Endothelial cell of umbilical vein (primary cell): ENCODE results near the gene IL23A. TPM values are rescaled to one million over a fixed set of nuclear protein-coding genes. Genes with fewer than 3 reads are reported as not detected.

Experiments used
- BruUV-seq: library from RNA; stranded (reverse); fragments of 400-500 nt; replicated peaks from 2 replicates; lab custom pipeline; 2021; lab: Mats Ljungman, UMichigan
- CTCF ChIA-PET: fragments of 300-600, 350-600 bp; sonication (Branson Sonifier 250); formaldehyde crosslinking; loops from one replicate; lab custom pipeline; 2021; ENCODE audit warnings: antibody characterized with exemption, inconsistent platforms; lab: Charles Lee
- POLR2A ChIA-PET: fragments of 300-600, 350-600 bp; sonication (Branson Sonifier 250); formaldehyde crosslinking; loops from one replicate; lab custom pipeline; 2021; ENCODE audit warnings: antibody characterized with exemption, inconsistent platforms; lab: Charles Lee
- DNase-seq: peaks from one replicate; pipeline ENCODE4 v3.0.0-alpha.2; 2011; ENCODE audit warnings: low read depth, low spot score
- FAIRE-seq: peaks from 2 replicates; lab custom pipeline; 2011; peaks lifted over from hg19 to GRCh38; lab: Jason Lieb, UNC
- H2AFZ ChIP-seq: 2 replicates; pipeline ENCODE4 v1.6.0; 2012; ENCODE audit warnings: low read depth, low read length, control low read depth, inconsistent platforms
- H3K27ac ChIP-seq: 2 replicates; pipeline ENCODE4 v1.5.1; 2011; ENCODE audit warnings: low read depth, mild to moderate bottlenecking, control low read depth, low read length, moderate library complexity; ENCODE audit not compliant: insufficient read depth
- H3K27me3 ChIP-seq, 2 experiments: 2 replicates each; pipeline versions ENCODE4 v1.6.0 to v1.6.1; 2011; ENCODE audit warnings: low read length in 2 of 2, mixed read lengths in 1 of 2; ENCODE audit not compliant: control insufficient read depth in 2 of 2, insufficient read depth in 2 of 2
- H3K36me3 ChIP-seq, 2 experiments: 2 replicates in 1 of 2; 3 replicates in 1 of 2; pipeline ENCODE4 v1.5.1; 2011; ENCODE audit warnings: low read length in 2 of 2, mild to moderate bottlenecking in 1 of 2, moderate library complexity in 1 of 2; ENCODE audit not compliant: control insufficient read depth in 2 of 2, insufficient read depth in 2 of 2; ENCODE audit errors: extremely low read depth in 1 of 2
- H3K4me1 ChIP-seq: 3 replicates; pipeline ENCODE4 v1.5.1; 2011; ENCODE audit warnings: mild to moderate bottlenecking, low read length; ENCODE audit not compliant: control insufficient read depth, insufficient read depth; ENCODE audit errors: extremely low read depth
- H3K4me2 ChIP-seq: 2 replicates; pipeline ENCODE4 v1.6.1; 2011; ENCODE audit warnings: low read length, control low read depth, mixed read lengths; ENCODE audit not compliant: insufficient read depth
- H3K4me3 ChIP-seq, 3 experiments: fragments of 200-600 bp in 1 of 3; sonication (generic), shearing (Covaris generic) in 1 of 3; replicated peaks in 1 of 3; 2 replicates each; pipeline ENCODE4 v1.5.1; 2011 to 2016; ENCODE audit warnings: control low read depth in 3 of 3, low read length in 3 of 3, mild to moderate bottlenecking in 2 of 3, inconsistent platforms in 1 of 3, low read depth in 1 of 3, moderate library complexity in 1 of 3; ENCODE audit not compliant: insufficient read depth in 1 of 3
- H3K79me2 ChIP-seq: 2 replicates; pipeline ENCODE4 v1.6.0; 2012; ENCODE audit warnings: low read length, inconsistent platforms; ENCODE audit not compliant: control insufficient read depth, insufficient read depth
- H3K9ac ChIP-seq: replicated peaks from 2 replicates; pipeline ENCODE3; 2011; ENCODE audit warnings: low read length, control low read depth; ENCODE audit not compliant: insufficient read depth; ENCODE audit errors: extremely low read depth
- H3K9me1 ChIP-seq: replicated peaks from 3 replicates; pipeline ENCODE4 v1.6.0; 2011; ENCODE audit warnings: mild to moderate bottlenecking, low read length; ENCODE audit not compliant: control insufficient read depth, insufficient read depth; ENCODE audit errors: extremely low read depth
- H3K9me3 ChIP-seq: replicated peaks from 2 replicates; pipeline ENCODE4 v1.5.1; 2012; ENCODE audit warnings: low read length, inconsistent platforms; ENCODE audit not compliant: control insufficient read depth, insufficient read depth
- H4K20me1 ChIP-seq: replicated peaks from 2 replicates; pipeline ENCODE3; 2011; ENCODE audit warnings: mild to moderate bottlenecking, low read length; ENCODE audit not compliant: control insufficient read depth, insufficient read depth; ENCODE audit errors: extremely low read depth
- CTCF ChIP-seq, 2 donors: IDR thresholded peaks; 1 replicate in 1 of 2; 2 replicates in 1 of 2; pipeline ENCODE4 v1.5.1; 2011; ENCODE audit warnings: low read length in 2 of 2, mild to moderate bottlenecking in 2 of 2, moderate library complexity in 2 of 2, control low read depth in 1 of 2, inconsistent platforms in 1 of 2, low read depth in 1 of 2; ENCODE audit not compliant: insufficient read depth in 1 of 2; ENCODE audit errors: extremely low read depth in 1 of 2
- EZH2 ChIP-seq: IDR thresholded peaks from 2 replicates; pipeline ENCODE4 v1.6.1; 2012; ENCODE audit warnings: borderline replicate concordance, low read depth, mild to moderate bottlenecking, moderate library complexity, low read length, inconsistent platforms; ENCODE audit not compliant: severe bottlenecking
- FOS ChIP-seq: IDR thresholded peaks from 2 replicates; pipeline ENCODE4 v1.6.1; 2011; ENCODE audit warnings: mild to moderate bottlenecking, low read length, moderate library complexity, borderline replicate concordance; ENCODE audit not compliant: insufficient read depth
- GATA2 ChIP-seq: IDR thresholded peaks from 2 replicates; pipeline ENCODE4 v1.7.0; 2011; ENCODE audit warnings: low read depth, mild to moderate bottlenecking, moderate library complexity, mixed read lengths, low read length; ENCODE audit not compliant: insufficient read length, insufficient read depth
- JUN ChIP-seq: IDR thresholded peaks from 2 replicates; pipeline ENCODE4 v1.6.1; 2011; ENCODE audit warnings: borderline replicate concordance, low read depth; ENCODE audit not compliant: insufficient read length, insufficient read depth
- MAX ChIP-seq: IDR thresholded peaks from 2 replicates; pipeline ENCODE4 v1.6.1; 2011; ENCODE audit not compliant: insufficient read depth, insufficient read length
- MYC ChIP-seq: IDR thresholded peaks from one replicate; pipeline ENCODE4 v1.6.1; 2011; ENCODE audit warnings: mild to moderate bottlenecking, low read depth, low read length
- POLR2A ChIP-seq: IDR thresholded peaks from 2 replicates; pipeline ENCODE4 v1.6.1; 2012; ENCODE audit warnings: low read depth, mild to moderate bottlenecking, control low read depth, low read length
- POLR2AphosphoS5 ChIP-seq: IDR thresholded peaks from 2 replicates; pipeline ENCODE4 v1.6.1; 2012; ENCODE audit warnings: low read depth, mild to moderate bottlenecking, control low read depth, low read length, moderate library complexity; ENCODE audit not compliant: insufficient read depth
- dilution Hi-C: fragments of 300-500 bp; cut with MboI; formaldehyde crosslinking; loops from one replicate; pipeline ENCODE4 v1.15.0; 2019; ENCODE audit warnings: low sequenced_read_pairs; ENCODE audit not compliant: extremely low pct_ligation_motif_present
- intact Hi-C: fragments of 100-400 bp; cut with micrococcal nuclease; formaldehyde crosslinking; loops from one replicate; pipeline ENCODE4 v1.10.0; 2022
- polyA plus RNA-seq, 4 experiments: library from polyadenylated mRNA; depleted of rRNA in 3 of 4; stranded (reverse) in 3 of 4; unstranded in 1 of 4; fragments of >200 nt; gene quantifications; 2 replicates each; pipeline versions ENCODE4 v1.2.1 to v1.2.3, GENCODE V29; 2011 to 2012; ENCODE audit warnings: missing spikeins in 1 of 4
- total RNA-seq: library from RNA; stranded (reverse); gene quantifications from 2 replicates; pipeline ENCODE4 v1.2.3, GENCODE V29; 2021

Gene IL23A
- total and polyA plus RNA-seq, 2 donors (not counting 3 experiments of a cell fraction or from before 2014, with no cell fraction given) = 0.12 TPM; not detected in 1

- POLR2A ChIA-PET = interaction anchor here (0.8 to 1.7 kb wide), 4 partner anchors 18 to 149 kb away, joined by 4 to 9 read pairs (median 6); partner anchors contain the start of genes PAN2, RNF41 and STAT2
- Histone ChIP-seq H4K20me1 (no peaks in the 10 kb centered on the region), H3K4me3 (peak overlapping the region; percentile 7 to 70 (median 57)), H3K9me1 (no peaks in the 10 kb centered on the region), H3K9me3 (no peaks in the 10 kb centered on the region), H3K4me1 (peaks cover 9% of the 10 kb centered on the region), H3K9ac (peak overlapping the region; percentile 69), H3K79me2 (peaks cover 13% of the 10 kb centered on the region), H3K36me3 (peaks cover 3 to 5% of the 10 kb centered on the region in 2 experiments), H3K27me3 (no peaks in the 10 kb centered on the region), H3K4me2 (peak overlapping the region; percentile 56), H3K27ac (peak overlapping the region; percentile 63), H2AFZ (peak overlapping the region; percentile 72)
- TSS peak; percentile 51 for BruUV-seq
- FAIRE-seq (no peak), DNase-seq (no peak)
- TF ChIP-seq CTCF (IDR thresholded peaks at IDR 0.05; ENCODE audit: extremely low read depth in 1 of 2, insufficient read depth in 1 of 2, low read depth in 1 of 2, low read length in 2 of 2) (no peak), GATA2 (no peak), EZH2 (no peak), FOS (no peak), POLR2AphosphoS5 (no peak), POLR2A (no peak), MYC (no peak), JUN (no peak), MAX (no peak)
- dilution Hi-C loops = no loop called here
- intact Hi-C loops = no loop called here
- CTCF ChIA-PET = interaction anchor here (0.8 to 4.5 kb wide), 7 partner anchors 8 to 148 kb away, joined by 4 to 60 read pairs (median 8); partner anchors contain the start of genes PAN2, SMARCC2, STAT2 and TIMELESS
Observed at GRCh38 chr12:56315249-56315621, 23.4 kb upstream of the IL23A start.
